OCI-LY7 (cell line): ENCODE data around the gene EBLN2. TPM values are rescaled to one million over a fixed set of nuclear protein-coding genes. Genes with fewer than 3 reads are reported as not detected.
A peak's percentile ranks its signal among the peaks of the same experiment; 100 is the strongest.

Experiments used
- BruUV-seq: library from RNA; stranded (reverse); fragments of 400-500 nt; replicated peaks from 2 replicates; lab custom pipeline; 2021; lab: Mats Ljungman, UMichigan
- CTCF ChIA-PET: fragments of 300-600 bp; sonication (Branson Sonifier 250); formaldehyde crosslinking; loops from one replicate; lab custom pipeline; 2022; ENCODE audit warnings: antibody characterized with exemption; ENCODE audit not compliant: unreplicated experiment; lab: Charles Lee
- POLR2A ChIA-PET: fragments of 300-600 bp; sonication (Branson Sonifier 250); formaldehyde crosslinking; loops from one replicate; lab custom pipeline; 2022; ENCODE audit warnings: antibody characterized with exemption; lab: Charles Lee
- DNase-seq: peaks from one replicate; pipeline ENCODE4 v3.0.0-alpha.2; 2015; ENCODE audit warnings: low spot score
- H2AFZ ChIP-seq: fragments of 200-600 bp; sonication (generic), shearing (Covaris generic); 2 replicates; pipeline ENCODE4 v1.6.1; 2014; ENCODE audit warnings: mild to moderate bottlenecking, antibody characterized with exemption, low read length, moderate library complexity
- H3K27ac ChIP-seq: fragments of 200-600 bp; sonication (generic); 2 replicates; pipeline ENCODE4 v1.5.1; 2014; ENCODE audit warnings: mixed run types, low read depth, mild to moderate bottlenecking, moderate library complexity, low read length, inconsistent platforms; ENCODE audit not compliant: poor library complexity, severe bottlenecking
- H3K36me3 ChIP-seq: fragments of 200-600 bp; sonication (generic); 2 replicates; pipeline ENCODE4 v1.6.1; 2014; ENCODE audit warnings: mild to moderate bottlenecking, antibody characterized with exemption, low read length, moderate library complexity, mixed read lengths; ENCODE audit not compliant: insufficient read depth
- H3K4me1 ChIP-seq: fragments of 200-600 bp; sonication (generic); 2 replicates; pipeline ENCODE4 v1.5.1; 2014; ENCODE audit warnings: mild to moderate bottlenecking, low read length; ENCODE audit not compliant: insufficient read depth, poor library complexity, severe bottlenecking
- H3K4me2 ChIP-seq: fragments of 200-600 bp; sonication (generic); 2 replicates; pipeline ENCODE4 v1.6.1; 2014; ENCODE audit warnings: mild to moderate bottlenecking, low read length
- H3K4me3 ChIP-seq: fragments of 200-600 bp; sonication (generic); 2 replicates; pipeline ENCODE4 v1.5.1; 2014; ENCODE audit warnings: mild to moderate bottlenecking, low read depth, low read length; ENCODE audit not compliant: poor library complexity, severe bottlenecking
- H3K79me2 ChIP-seq: fragments of 200-600 bp; sonication (generic); 2 replicates; pipeline ENCODE4 v1.6.1; 2016; ENCODE audit warnings: low read depth, mild to moderate bottlenecking, low read length, moderate library complexity, mixed read lengths; ENCODE audit not compliant: insufficient read depth
- H3K9me2 ChIP-seq: fragments of 200-600 bp; sonication (generic); 2 replicates; pipeline ENCODE4 v1.6.1; 2016; ENCODE audit warnings: mild to moderate bottlenecking, low read length, mixed read lengths; ENCODE audit not compliant: insufficient read depth
- H3K9me3 ChIP-seq: fragments of 200-600 bp; sonication (generic); 2 replicates; pipeline ENCODE4 v1.6.1; 2014; ENCODE audit warnings: mild to moderate bottlenecking, mixed run types, low read length, mixed read lengths
- H4K20me1 ChIP-seq: fragments of 200-600 bp; sonication (generic); 2 replicates; pipeline ENCODE4 v1.6.1; 2014; ENCODE audit warnings: mild to moderate bottlenecking, antibody characterized with exemption, low read length, moderate library complexity, mixed read lengths; ENCODE audit not compliant: insufficient read depth
- EZH2phosphoT487 ChIP-seq: fragments of 200-600 bp; sonication (generic); IDR thresholded peaks from 2 replicates; pipeline ENCODE4 v1.6.1; 2018; ENCODE audit warnings: low read depth, borderline replicate concordance, mild to moderate bottlenecking, mixed run types, antibody characterized with exemption, low read length, moderate library complexity, mixed read lengths
- intact Hi-C: fragments of 100-400 bp; cut with micrococcal nuclease; formaldehyde crosslinking; loops from one replicate; pipeline ENCODE4 v1.10.0; 2022; ENCODE audit not compliant: unreplicated experiment
- total RNA-seq, 2 experiments: library from RNA; depleted of rRNA in 1 of 2; stranded (reverse); fragments of >200 nt in 1 of 2; shearing (Covaris generic) in 1 of 2; gene quantifications; 2 replicates each; pipeline ENCODE4 v1.2.3, GENCODE V29; 2014 to 2022
- TF ChIP-seq, protein P1 (sequence below): fragments of 200-600 bp; sonication (generic); conservative IDR thresholded peaks from 2 replicates; pipeline ENCODE4 v1.5.1; 2014; ENCODE audit warnings: mild to moderate bottlenecking, antibody characterized with exemption, low read length, moderate library complexity, mixed read lengths

EBLN2 gene
- total RNA-seq, 2 experiments from 2014 or later, result 9.3 to 10.5 TPM

DNA sequence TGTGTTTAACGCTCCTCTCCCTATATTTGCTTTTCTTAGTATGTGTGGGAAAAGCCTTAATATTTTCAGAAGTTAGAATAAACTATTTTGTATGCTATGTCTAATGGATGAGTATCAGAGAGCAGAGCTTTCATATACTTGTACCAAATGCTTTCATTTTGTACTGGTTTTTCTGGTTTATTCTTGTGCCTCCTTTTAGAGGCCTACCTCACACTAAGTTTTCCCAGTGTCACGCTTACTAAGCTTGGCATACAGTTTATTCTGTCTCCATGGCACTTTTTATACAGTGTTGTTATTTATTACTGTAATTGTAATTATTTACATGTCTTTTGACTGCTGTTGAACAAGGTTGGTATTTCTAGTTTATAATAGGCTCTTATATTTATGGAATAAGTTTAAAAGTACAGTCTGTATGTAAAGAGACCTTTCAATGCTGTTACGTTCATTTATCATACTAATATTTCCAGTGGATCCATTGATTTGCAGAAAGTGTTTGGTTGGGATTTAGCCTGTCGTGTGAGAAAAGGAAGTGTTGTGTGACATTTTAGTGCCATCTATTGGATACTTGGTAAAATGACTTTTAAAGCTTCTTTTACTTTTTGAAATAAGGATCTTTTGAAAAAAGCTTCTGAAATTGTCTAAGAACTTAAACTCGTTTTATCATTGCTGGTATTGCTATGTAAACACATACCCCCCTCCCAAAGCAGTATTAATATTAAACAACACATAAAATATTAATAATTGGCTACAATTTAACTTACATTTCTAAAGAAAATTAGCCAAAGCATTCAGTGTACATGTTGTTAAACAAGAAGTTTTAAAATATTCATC lies 5.2 kb upstream of the EBLN2 start:
- Histone ChIP-seq H3K36me3 (peaks cover 54% of the 10 kb centered on the region), H3K4me2 (no peak overlapping the region), H3K4me1 (no peaks in the 10 kb centered on the region), H3K9me3 (no peaks in the 10 kb centered on the region), H4K20me1 (peaks cover 30% of the 10 kb centered on the region), H3K79me2 (peaks cover 61% of the 10 kb centered on the region), H2AFZ (no peak overlapping the region), H3K4me3 (no peak overlapping the region), H3K9me2 (no peaks in the 10 kb centered on the region), H3K27ac (no peak overlapping the region)
- POLR2A ChIA-PET, result interaction anchor here (0.5 to 1.4 kb wide), 6 partner anchors 9 to 1245 kb away, joined by 3 to 5 read pairs (median 4); no protein-coding TSS in a partner anchor
- CTCF ChIA-PET, result interaction anchor here (0.5 to 1.5 kb wide), 3 partner anchors 59 to 161 kb away, joined by 3 to 5 read pairs (median 3); no protein-coding TSS in a partner anchor
- no peak for TF ChIP-seq EZH2phosphoT487
- TF ChIP-seq, protein P1, sequence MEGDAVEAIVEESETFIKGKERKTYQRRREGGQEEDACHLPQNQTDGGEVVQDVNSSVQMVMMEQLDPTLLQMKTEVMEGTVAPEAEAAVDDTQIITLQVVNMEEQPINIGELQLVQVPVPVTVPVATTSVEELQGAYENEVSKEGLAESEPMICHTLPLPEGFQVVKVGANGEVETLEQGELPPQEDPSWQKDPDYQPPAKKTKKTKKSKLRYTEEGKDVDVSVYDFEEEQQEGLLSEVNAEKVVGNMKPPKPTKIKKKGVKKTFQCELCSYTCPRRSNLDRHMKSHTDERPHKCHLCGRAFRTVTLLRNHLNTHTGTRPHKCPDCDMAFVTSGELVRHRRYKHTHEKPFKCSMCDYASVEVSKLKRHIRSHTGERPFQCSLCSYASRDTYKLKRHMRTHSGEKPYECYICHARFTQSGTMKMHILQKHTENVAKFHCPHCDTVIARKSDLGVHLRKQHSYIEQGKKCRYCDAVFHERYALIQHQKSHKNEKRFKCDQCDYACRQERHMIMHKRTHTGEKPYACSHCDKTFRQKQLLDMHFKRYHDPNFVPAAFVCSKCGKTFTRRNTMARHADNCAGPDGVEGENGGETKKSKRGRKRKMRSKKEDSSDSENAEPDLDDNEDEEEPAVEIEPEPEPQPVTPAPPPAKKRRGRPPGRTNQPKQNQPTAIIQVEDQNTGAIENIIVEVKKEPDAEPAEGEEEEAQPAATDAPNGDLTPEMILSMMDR, result peak; percentile 81
- peak; percentile 16 for DNase-seq
- no TSS peak for BruUV-seq
- intact Hi-C loops, result loop anchor here (1.0 to 5.0 kb wide), 2 partner anchors 59 to 117 kb away; partner anchors contain the start of gene PPP4R2

DNA sequence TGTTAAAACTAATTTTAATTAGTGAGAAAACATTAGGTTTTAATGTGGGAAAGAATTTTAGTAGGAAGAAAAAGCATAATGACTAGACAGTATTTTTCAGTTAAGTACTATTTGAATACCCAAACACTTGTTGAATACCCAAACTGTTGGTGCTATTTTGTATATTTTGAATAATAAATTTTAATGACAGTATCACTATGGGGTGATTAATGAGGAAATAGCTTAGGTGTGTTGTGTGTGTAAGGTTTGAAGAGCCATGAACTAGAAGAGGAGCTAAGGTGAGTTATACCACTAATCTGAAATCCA lies 4.7 kb upstream of the EBLN2 start:
- CTCF ChIA-PET, result interaction anchor here (0.5 to 1.5 kb wide), 3 partner anchors 59 to 161 kb away, joined by 3 to 5 read pairs (median 3); no protein-coding TSS in a partner anchor
- Histone ChIP-seq H3K79me2 (peaks cover 56% of the 10 kb centered on the region), H3K9me3 (no peaks in the 10 kb centered on the region), H3K36me3 (peaks cover 59% of the 10 kb centered on the region), H3K4me3 (no peak overlapping the region), H3K4me2 (no peak overlapping the region), H4K20me1 (peaks cover 30% of the 10 kb centered on the region), H3K4me1 (no peaks in the 10 kb centered on the region), H2AFZ (no peak overlapping the region), H3K9me2 (no peaks in the 10 kb centered on the region), H3K27ac (no peak overlapping the region)
- TF ChIP-seq, protein P1, result no peak
- TF ChIP-seq EZH2phosphoT487, result no peak
- no TSS peak for BruUV-seq
- intact Hi-C loops, result loop anchor here (1.0 to 5.0 kb wide), 2 partner anchors 59 to 117 kb away; partner anchors contain the start of gene PPP4R2
- no peak for DNase-seq
- POLR2A ChIA-PET, result interaction anchor here (0.5 to 1.8 kb wide), 7 partner anchors 10 to 1246 kb away, joined by 3 to 5 read pairs (median 4); no protein-coding TSS in a partner anchor
